LoVo (cell line): ENCODE data around the gene B4GALT4.
"Not testable (repeated sequence)": the region's sequence is repeated elsewhere in the genome, so short reads cannot be mapped to it uniquely, and the experiment has no call there.

Experiments used
- DNase-seq: peaks from one replicate; pipeline ENCODE4 v3.0.0-alpha.2; 2016; ENCODE audit warnings: low spot score

The B4GALT4 gene

GRCh38 chr3:119240591-119241434 lies at the start of gene B4GALT4:
TSS of gene B4GALT4 (minus strand) at chr3:119240878. CDS start at chr3:119230099, 10,779 bp downstream.
- DNase-seq = peak; percentile 88

- DNase-seq = no peak
Measured at GRCh38 chr3:119289404-119289770, 48.7 kb upstream of the B4GALT4 start.

- DNase-seq = no peak
Measured at GRCh38 chr3:119288669-119289403, 48.2 kb upstream of the B4GALT4 start.

- no peak for DNase-seq
Measured at GRCh38 chr3:119279584-119280243, 39.0 kb upstream of the B4GALT4 start.

- DNase-seq = no peak
Measured at GRCh38 chr3:119279101-119279554, 38.5 kb upstream of the B4GALT4 start.

GRCh38 chr3:119276680-119277079 lies 36.0 kb upstream of the B4GALT4 start:
- DNase-seq = no peak

GRCh38 chr3:119270212-119270611 lies 29.5 kb upstream of the B4GALT4 start:
- DNase-seq = not testable (repeated sequence)

- DNase-seq = no peak
Measured at GRCh38 chr3:119261055-119261454, 20.4 kb upstream of the B4GALT4 start.

GRCh38 chr3:119259821-119260220 lies 19.1 kb upstream of the B4GALT4 start:
- no peak for DNase-seq

- no peak for DNase-seq
Measured at GRCh38 chr3:119258915-119259314, 18.2 kb upstream of the B4GALT4 start.

- DNase-seq = peak; percentile 14
Measured at GRCh38 chr3:119257654-119258410, 17.2 kb upstream of the B4GALT4 start.

GRCh38 chr3:119257111-119257510 lies 16.4 kb upstream of the B4GALT4 start:
- DNase-seq = no peak

GRCh38 chr3:119255214-119255613 lies 14.5 kb upstream of the B4GALT4 start:
- no peak for DNase-seq

- no peak for DNase-seq
Measured at GRCh38 chr3:119245778-119246177, 5.1 kb upstream of the B4GALT4 start.

GRCh38 chr3:119243712-119244111 lies 3.0 kb upstream of the B4GALT4 start:
- no peak for DNase-seq

- DNase-seq = not testable (repeated sequence)
Measured at GRCh38 chr3:119243058-119243529, 2.4 kb upstream of the B4GALT4 start.

GRCh38 chr3:119242387-119243057 lies 1.8 kb upstream of the B4GALT4 start:
- DNase-seq = not testable (repeated sequence)

GRCh38 chr3:119240101-119240590 lies 532 bp downstream of the B4GALT4 start:
- DNase-seq = peak; percentile 48

- DNase-seq = no peak
Measured at GRCh38 chr3:119239206-119239820, 1.4 kb downstream of the B4GALT4 start.

- no peak for DNase-seq
Measured at GRCh38 chr3:119238363-119238762, 2.3 kb downstream of the B4GALT4 start.
